ENCODE measurements around the gene CALCR.

The CALCR gene

DNA sequence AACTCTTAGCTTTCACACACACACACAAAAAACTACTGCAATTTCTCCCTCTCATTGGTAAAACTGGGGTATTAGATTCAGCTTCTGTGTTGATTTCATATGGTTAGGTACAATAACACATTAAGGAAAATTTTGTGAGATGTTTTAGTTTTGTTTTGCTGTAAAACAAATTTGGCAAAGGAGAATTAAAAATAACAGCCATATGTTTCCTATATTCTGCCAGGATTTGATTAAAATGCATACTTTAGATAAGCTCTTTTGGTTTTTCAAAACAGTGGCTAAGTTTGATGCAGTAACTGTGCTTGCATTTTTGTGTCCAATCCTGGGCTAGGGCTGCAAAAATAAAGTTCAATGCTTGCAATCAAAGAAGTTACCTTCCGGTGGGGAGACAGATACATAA lies 126.3 kb downstream of the CALCR start:
- DNase-seq = no peak

GRCh38 chr7:93447509-93447908 lies 127.0 kb downstream of the CALCR start:
- DNase-seq = no peak

- no peak for DNase-seq
Measured at GRCh38 chr7:93442478-93443224, 131.9 kb downstream of the CALCR start.

DNA sequence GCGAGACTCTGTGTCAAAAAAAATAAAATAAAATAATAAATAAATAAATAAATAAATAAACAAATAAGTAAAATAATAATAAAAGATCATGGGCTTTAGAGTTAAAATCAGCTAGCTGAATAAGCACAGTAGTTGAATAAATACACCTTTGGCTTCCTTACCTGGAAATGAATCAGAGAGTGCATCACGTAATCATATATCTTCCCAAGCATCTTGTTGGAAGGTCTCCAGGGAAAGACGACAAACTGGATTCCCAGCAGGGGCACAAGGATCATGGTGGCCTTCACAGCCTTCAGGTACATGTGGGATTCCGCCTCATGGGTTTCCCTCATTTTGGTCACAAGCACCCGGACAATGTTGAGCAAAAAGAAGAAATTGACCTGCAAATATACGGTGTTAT lies 138.7 kb downstream of the CALCR start:
- DNase-seq = no peak

GRCh38 chr7:93432130-93432529 lies 142.4 kb downstream of the CALCR start:
- no peak for DNase-seq

DNA sequence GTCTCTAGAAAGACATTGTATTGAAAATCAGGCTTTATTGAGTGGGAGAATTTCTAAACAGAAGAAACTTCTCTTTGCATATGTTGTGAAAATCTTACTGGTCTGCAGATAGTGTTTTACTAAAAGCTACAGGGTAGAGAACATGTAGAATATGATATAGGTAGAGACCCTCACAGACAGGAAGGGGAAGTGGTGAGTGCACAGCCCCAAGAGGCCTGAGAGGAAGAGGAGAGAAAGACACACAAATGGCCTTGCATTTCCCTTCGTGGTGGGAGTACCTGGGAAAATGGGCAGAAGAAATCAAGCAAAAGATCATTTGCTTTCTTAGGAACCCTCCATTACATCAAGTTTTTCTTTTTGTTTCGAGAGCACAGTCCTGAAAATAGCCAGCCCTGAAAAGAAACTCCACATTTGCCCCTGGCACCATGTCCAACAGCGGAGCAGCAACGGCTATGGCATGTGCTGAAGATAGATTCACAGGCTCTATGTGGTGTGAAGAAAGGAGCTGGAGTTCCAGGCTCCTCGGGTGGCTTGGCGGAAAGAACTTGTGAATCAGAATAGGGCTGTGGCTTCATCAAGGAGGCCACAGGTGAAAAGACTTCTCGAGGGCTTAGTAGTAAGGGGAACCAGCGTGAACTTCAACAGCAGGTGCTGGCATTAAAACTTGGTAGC lies 143.5 kb downstream of the CALCR start:
- no peak for DNase-seq

GRCh38 chr7:93429563-93429962 lies 145.0 kb downstream of the CALCR start:
- DNase-seq = no peak

- DNase-seq = no peak
Measured at GRCh38 chr7:93427107-93427506, 147.4 kb downstream of the CALCR start.

DNA sequence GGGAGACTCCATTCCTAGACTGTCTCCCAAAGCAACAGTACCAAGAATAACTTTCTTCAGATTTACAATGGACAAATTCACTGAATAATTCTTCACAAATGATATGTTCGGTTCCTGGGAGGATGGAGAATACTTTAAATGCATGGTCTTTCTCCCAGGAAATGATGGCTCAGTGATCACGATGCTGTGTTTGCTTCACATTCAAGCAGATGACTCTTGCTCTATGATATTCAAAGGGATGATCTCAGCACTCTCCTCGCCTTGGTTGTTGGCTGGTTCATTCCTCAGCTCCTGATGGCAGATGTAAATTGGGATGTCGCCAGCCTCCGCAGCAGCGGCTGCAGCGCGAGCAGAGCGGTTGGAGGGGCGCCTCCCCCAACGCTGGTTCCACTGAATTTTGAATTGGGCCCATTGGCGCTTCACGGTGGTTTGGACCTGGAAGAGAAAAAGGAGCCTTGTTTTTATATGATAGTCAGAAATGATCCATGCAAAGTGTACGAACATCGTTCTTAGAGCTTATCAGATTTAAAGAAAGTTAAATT lies 148.3 kb downstream of the CALCR start:
- no peak for DNase-seq

- DNase-seq = no peak
Measured at GRCh38 chr7:93414574-93414973, 159.9 kb downstream of the CALCR start.

DNA sequence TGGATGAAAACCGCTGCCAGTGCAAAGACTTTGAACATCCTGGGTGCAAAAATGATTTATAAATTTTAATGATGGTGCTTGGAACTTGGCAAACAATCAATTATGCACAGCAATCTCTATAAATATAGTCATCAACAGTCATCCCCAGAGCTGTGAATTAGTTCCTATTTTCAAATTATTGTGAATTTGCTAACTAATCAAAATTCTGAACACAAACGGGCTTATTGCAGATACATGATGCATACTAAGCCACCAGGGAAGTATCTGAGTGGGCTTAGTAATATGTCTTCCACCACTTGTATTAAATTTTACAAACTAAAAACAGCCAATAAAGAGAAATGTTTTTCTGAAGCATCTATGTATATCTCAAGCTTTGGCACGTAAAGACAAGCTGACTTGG lies 165.2 kb downstream of the CALCR start:
- no peak for DNase-seq

GRCh38 chr7:93407239-93407638 lies 167.3 kb downstream of the CALCR start:
- DNase-seq = peak in 1 of 51 donors; percentile 5

DNA sequence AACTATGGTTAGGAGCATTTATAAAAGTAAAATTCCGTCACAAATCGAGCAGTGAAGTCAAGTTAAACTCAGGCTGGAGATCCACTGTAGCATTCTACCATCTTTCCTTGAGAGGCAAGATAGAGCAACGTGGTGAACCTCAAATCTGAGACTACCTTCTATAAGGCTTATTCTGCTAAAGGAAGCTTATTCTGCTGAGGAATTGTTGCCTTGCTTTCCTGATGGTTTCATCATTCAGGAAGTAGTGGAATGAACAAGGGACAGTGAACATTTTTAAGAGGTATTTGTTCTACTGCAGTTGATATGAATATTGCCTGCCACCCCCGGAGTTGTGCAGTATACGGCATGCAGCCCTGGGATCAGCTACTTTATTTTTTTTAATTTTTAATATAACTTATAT lies 171.6 kb downstream of the CALCR start:
- no peak for DNase-seq

- no peak for DNase-seq
Measured at GRCh38 chr7:93399642-93400041, 174.9 kb downstream of the CALCR start.

- DNase-seq = no peak
Measured at GRCh38 chr7:93392984-93393383, 181.5 kb downstream of the CALCR start.

GRCh38 chr7:93390660-93391059 lies 183.9 kb downstream of the CALCR start:
- no peak for DNase-seq

- DNase-seq = no peak
Measured at GRCh38 chr7:93382362-93382761, 192.2 kb downstream of the CALCR start.

- no peak for DNase-seq
Measured at GRCh38 chr7:93378131-93378760, 196.3 kb downstream of the CALCR start.

DNA sequence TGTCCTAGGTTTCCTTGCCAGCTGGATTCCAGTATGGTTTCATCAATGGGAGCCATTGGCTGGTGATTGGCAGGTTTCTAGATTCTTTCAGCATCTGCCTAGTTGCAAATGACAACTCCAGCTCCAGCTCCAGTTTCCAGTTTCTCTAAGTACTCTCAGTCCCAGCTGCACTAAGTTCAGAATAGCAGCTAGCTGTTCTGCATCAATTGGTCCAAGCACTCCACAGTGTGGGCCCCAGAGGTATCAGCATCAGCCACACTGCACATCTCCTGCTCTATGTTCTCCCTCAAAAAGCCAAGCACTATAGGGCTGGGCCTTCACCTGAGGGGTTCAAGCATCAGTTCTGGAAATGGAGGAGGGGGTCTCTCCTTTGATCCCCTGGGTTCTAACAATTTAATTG lies 198.9 kb downstream of the CALCR start:
- DNase-seq = no peak
